Calu3 (cell line): ENCODE results near the gene GNAI3. TPM values are rescaled to one million over a fixed set of nuclear protein-coding genes. Genes with fewer than 3 reads are reported as not detected.

Source experiments
- BruUV-seq: library from RNA; stranded (reverse); fragments of 400-500 nt; replicated peaks from 2 replicates; lab custom pipeline; 2021; lab: Mats Ljungman, UMichigan
- CTCF ChIA-PET: fragments of 300-600 bp; sonication (Branson Sonifier 250); formaldehyde crosslinking; loops from one replicate; lab custom pipeline; 2022; ENCODE audit warnings: antibody characterized with exemption; lab: Charles Lee
- DNase-seq: peaks from one replicate; pipeline ENCODE4 v3.0.0; 2022
- H3K27ac Mint-ChIP-seq: one replicate; pipeline ENCODE4 v1.8.0; 2022; ENCODE audit warnings: mixed read lengths; ENCODE audit not compliant: unreplicated experiment
- H3K27me3 Mint-ChIP-seq: one replicate; pipeline ENCODE4 v1.8.0; 2022; ENCODE audit warnings: mixed read lengths; ENCODE audit not compliant: unreplicated experiment
- H3K36me3 Mint-ChIP-seq: one replicate; pipeline ENCODE4 v1.8.0; 2022; ENCODE audit warnings: mild to moderate bottlenecking, moderate library complexity, mixed read lengths; ENCODE audit not compliant: insufficient read depth, unreplicated experiment
- H3K4me1 Mint-ChIP-seq: one replicate; pipeline ENCODE4 v1.8.0; 2022; ENCODE audit warnings: mild to moderate bottlenecking, low read depth, mixed read lengths; ENCODE audit not compliant: unreplicated experiment
- H3K4me3 Mint-ChIP-seq: one replicate; pipeline ENCODE4 v1.8.0; 2022; ENCODE audit warnings: mild to moderate bottlenecking, low read depth, moderate library complexity, mixed read lengths; ENCODE audit not compliant: unreplicated experiment
- H3K9me3 Mint-ChIP-seq: one replicate; pipeline ENCODE4 v1.8.0; 2022; ENCODE audit warnings: low read depth, mixed read lengths; ENCODE audit not compliant: unreplicated experiment
- intact Hi-C: fragments of 100-400 bp; cut with micrococcal nuclease; formaldehyde crosslinking; loops from one replicate; pipeline ENCODE4 v1.10.0; 2022; ENCODE audit not compliant: unreplicated experiment
- total RNA-seq: library from RNA; stranded (reverse); gene quantifications from 2 replicates; pipeline ENCODE4 v1.2.3, GENCODE V29; 2022
- TF ChIP-seq, protein P1 (sequence below): fragments of 200-600 bp; IDR thresholded peaks from one replicate; pipeline ENCODE4 v1.8.0; 2022; ENCODE audit warnings: antibody characterized with exemption; ENCODE audit not compliant: unreplicated experiment

Gene GNAI3
- total RNA-seq, 1 experiment from 2014 or later, result 6.5 TPM

DNA sequence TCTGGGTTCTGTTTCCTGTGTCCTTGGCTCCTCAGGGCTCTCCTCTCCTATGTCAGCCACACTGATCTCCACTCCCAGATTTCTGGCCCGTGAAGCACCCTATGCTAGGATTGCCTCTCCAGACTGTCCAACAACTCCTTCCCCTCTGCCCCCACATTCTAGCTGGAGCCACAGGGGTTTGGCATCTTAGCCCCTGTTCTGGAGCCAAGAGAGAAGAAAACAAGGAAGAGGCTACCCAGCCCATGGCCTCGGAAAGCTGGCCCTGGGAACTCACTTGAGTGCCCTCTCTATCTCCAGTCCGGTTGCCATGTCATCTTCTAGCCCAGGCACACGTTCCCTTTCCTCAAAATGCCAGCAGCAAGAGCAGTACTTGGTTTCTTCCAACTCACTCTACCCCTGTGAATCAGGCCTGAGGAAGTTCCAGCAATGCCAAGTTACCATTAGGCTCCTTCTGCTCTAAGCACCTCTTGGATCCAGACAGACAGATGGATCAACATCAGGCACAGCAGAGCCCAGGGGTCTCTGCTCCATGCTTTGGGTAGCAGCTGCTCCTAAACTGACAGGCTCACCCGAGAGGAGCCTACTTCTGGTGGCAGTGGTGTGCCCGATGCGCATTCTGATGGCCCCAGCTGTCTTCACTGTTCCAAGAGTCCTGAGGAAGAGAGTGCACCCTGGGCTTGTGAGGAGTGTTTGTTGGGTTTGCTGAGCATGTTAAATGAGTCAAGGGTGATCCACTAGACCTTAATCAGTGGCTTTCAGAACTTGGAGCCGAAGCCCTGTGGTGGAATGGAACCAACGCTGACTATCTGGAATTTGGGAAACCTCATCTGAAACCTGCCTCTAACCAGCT lies 20.3 kb upstream of the GNAI3 start:
- Mint-ChIP-seq H3K27ac (no peak overlapping the region), H3K36me3 (peaks cover 5% of the 10 kb centered on the region), H3K4me1 (peaks cover 6% of the 10 kb centered on the region), H3K27me3 (peaks cover 72% of the 10 kb centered on the region), H3K4me3 (no peak overlapping the region), H3K9me3 (no peaks in the 10 kb centered on the region)
- TF ChIP-seq, protein P1, sequence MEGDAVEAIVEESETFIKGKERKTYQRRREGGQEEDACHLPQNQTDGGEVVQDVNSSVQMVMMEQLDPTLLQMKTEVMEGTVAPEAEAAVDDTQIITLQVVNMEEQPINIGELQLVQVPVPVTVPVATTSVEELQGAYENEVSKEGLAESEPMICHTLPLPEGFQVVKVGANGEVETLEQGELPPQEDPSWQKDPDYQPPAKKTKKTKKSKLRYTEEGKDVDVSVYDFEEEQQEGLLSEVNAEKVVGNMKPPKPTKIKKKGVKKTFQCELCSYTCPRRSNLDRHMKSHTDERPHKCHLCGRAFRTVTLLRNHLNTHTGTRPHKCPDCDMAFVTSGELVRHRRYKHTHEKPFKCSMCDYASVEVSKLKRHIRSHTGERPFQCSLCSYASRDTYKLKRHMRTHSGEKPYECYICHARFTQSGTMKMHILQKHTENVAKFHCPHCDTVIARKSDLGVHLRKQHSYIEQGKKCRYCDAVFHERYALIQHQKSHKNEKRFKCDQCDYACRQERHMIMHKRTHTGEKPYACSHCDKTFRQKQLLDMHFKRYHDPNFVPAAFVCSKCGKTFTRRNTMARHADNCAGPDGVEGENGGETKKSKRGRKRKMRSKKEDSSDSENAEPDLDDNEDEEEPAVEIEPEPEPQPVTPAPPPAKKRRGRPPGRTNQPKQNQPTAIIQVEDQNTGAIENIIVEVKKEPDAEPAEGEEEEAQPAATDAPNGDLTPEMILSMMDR, result no peak
- CTCF ChIA-PET, result no interaction called here
- no peak for DNase-seq
- intact Hi-C loops, result no loop called here
- BruUV-seq, result no TSS peak

DNA sequence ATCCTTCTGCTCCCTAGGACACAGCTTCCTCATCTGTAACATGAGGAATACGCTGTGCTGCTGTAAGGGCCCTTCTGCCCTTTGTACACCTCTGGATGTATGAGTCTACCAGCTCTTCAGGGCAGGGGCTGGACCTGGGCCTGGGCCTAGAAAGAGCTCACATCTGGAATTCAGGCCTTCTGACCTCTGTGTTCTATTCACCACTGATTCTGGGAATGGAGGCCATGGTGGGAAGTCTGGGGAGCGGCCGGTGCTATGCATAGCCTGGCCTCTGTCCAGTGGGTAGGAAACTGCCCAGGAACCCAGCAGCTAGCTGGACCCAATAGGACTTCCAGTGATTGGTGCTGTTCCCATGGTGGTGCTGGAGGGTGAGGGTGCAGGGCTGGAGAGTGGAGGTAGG lies 19.7 kb upstream of the GNAI3 start:
- peaks cover 5% of the 10 kb centered on the region for H3K36me3 Mint-ChIP-seq
- H3K27me3 Mint-ChIP-seq, result peaks cover 66% of the 10 kb centered on the region
- no TSS peak for BruUV-seq
- H3K9me3 Mint-ChIP-seq, result no peaks in the 10 kb centered on the region
- H3K27ac Mint-ChIP-seq, result no peak overlapping the region
- intact Hi-C loops, result no loop called here
- DNase-seq, result no peak
- TF ChIP-seq, protein P1, result no peak
- H3K4me3 Mint-ChIP-seq, result no peak overlapping the region
- H3K4me1 Mint-ChIP-seq, result peaks cover 6% of the 10 kb centered on the region
- CTCF ChIA-PET, result no interaction called here

DNA sequence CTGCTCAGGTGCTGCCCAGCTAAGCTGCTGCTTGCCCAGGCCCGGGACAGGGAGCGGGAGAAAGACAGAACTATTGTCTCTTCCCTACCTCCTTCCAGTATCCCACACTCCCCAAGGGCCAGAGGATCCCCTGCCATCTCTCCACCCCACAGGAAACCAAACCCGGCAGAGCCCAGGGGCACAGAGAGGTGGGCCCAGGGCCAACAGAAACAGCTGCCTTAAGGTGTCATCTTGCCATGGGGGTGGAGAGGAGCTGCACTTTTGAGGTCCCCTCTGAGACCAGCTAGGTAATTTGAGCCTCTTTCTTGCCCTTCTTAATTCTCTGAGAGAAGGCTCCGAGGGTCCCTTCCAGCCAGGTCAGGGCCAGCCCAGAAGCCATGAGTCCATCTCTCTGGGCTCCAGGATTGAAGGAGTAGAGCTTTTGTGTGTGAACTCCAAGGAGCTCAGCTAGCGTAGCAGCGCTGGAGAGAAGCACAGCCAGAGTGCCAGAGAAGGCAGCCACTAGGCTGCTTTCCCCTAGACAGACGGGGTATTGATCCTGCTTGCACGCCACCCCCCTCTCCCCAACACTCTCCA lies 18.4 kb upstream of the GNAI3 start:
- CTCF ChIA-PET, result interaction anchor here (1.0 to 1.4 kb wide), 2 partner anchors 31 to 39 kb away, joined by 3 to 4 read pairs; no protein-coding TSS in a partner anchor
- H3K36me3 Mint-ChIP-seq, result peaks cover 5% of the 10 kb centered on the region
- TF ChIP-seq, protein P1, result no peak
- H3K4me3 Mint-ChIP-seq, result no peak overlapping the region
- peaks cover 65% of the 10 kb centered on the region for H3K27me3 Mint-ChIP-seq
- H3K27ac Mint-ChIP-seq, result no peak overlapping the region
- H3K9me3 Mint-ChIP-seq, result no peaks in the 10 kb centered on the region
- intact Hi-C loops, result no loop called here
- H3K4me1 Mint-ChIP-seq, result peaks cover 6% of the 10 kb centered on the region
- DNase-seq, result no peak
- BruUV-seq, result no TSS peak

DNA sequence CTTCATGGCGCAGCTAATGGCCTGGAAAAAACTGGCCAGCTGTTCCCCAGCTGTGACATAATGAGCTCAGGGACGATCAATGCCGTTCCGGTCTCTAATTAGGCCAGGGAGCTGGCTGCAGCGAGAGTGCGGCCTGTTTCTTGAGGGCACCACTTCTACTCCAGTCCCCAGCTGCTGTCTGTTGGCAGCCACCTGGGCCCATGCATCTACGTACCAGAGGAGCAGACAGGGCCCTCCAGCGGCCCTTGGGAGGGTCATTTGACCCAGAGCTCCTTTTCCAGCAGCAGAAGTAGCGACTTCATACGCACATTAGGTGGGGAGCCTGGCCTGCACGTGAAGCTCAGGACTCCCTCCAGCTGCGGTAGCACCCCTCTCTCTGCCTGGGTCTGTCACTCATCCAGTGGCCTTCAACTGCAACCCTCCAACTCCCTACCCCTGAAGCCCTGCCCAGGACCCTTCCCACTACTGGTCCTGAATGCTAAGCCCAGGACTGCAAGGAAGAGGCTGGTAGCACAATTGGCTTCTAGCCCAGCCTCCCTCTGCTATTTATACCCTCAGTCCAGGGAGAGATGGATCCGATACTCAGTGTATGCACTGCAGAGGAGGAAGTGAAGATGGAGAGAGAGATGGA lies 17.8 kb upstream of the GNAI3 start:
- Mint-ChIP-seq H3K27me3 (peaks cover 62% of the 10 kb centered on the region), H3K9me3 (no peaks in the 10 kb centered on the region), H3K4me1 (peaks cover 6% of the 10 kb centered on the region), H3K27ac (no peak overlapping the region), H3K36me3 (peaks cover 5% of the 10 kb centered on the region), H3K4me3 (no peak overlapping the region)
- TF ChIP-seq, protein P1, result no peak
- no peak for DNase-seq
- BruUV-seq, result no TSS peak
- CTCF ChIA-PET, result interaction anchor here (1.0 to 1.4 kb wide), 2 partner anchors 31 to 40 kb away, joined by 3 to 4 read pairs; no protein-coding TSS in a partner anchor
- intact Hi-C loops, result no loop called here
